Testis (tissue), 3 donors: Measurements from ENCODE around the gene SEMA4G. TPM values are rescaled to one million over a fixed set of nuclear protein-coding genes. Genes with fewer than 3 reads are reported as not detected.

Source experiments
- DNase-seq: peaks from one replicate; pipeline ENCODE4 v3.0.0-alpha.2; 2019
- H3K27ac ChIP-seq, 2 donors: fragments of 200-600 bp; sonication (generic); one replicate each; pipeline ENCODE4 v1.5.1; 2019
- H3K27me3 ChIP-seq: fragments of 200-600 bp; sonication (generic); one replicate; pipeline ENCODE4 v1.5.1; 2019
- H3K36me3 ChIP-seq: fragments of 200-600 bp; sonication (generic); one replicate; pipeline ENCODE4 v1.5.1; 2017; ENCODE audit warnings: low read depth; ENCODE audit errors: missing control alignments
- H3K4me1 ChIP-seq: fragments of 200-600 bp; sonication (generic); one replicate; pipeline ENCODE4 v1.5.1; 2019
- H3K4me3 ChIP-seq, 2 donors: fragments of 200-600 bp; sonication (generic); one replicate each; pipeline ENCODE4 v1.5.1; 2017 to 2019
- H3K9me3 ChIP-seq: fragments of 200-600 bp; sonication (generic); one replicate; pipeline ENCODE4 v1.5.1; 2017
- POLR2A ChIP-seq: fragments of 450-650 bp; IDR thresholded peaks from one replicate; pipeline ENCODE4 v1.6.1; 2017; ENCODE audit warnings: antibody characterized with exemption, mild to moderate bottlenecking, moderate library complexity
- WGBS, 2 donors: methylation state at CpG; one replicate each; pipeline ENCODE4 v1.1.5; 2018; 5-methylcytosine and 5-hydroxymethylcytosine counted together
- intact Hi-C: fragments of 100-400 bp; cut with DNase I; formaldehyde crosslinking; loops from one replicate; pipeline ENCODE4 v1.15.1; 2023; ENCODE audit warnings: low total_unique reads
- polyA plus RNA-seq: library from polyadenylated mRNA; stranded (reverse); fragments of 350-450 nt; fragmentation: Illumina TruSeq; extraction: RNeasy Lipid Tissue Mini Kit (QIAGEN cat#74804); gene quantifications from one replicate; pipeline ENCODE4 v1.2.3, GENCODE V29; 2014; ENCODE audit warnings: low read depth, low replicate concordance; ENCODE audit not compliant: insufficient read depth
- total RNA-seq, 2 donors: library from RNA; depleted of rRNA; stranded (reverse); fragments of >200 nt; gene quantifications; one replicate each; pipeline ENCODE4 v1.2.3, GENCODE V29; 2016
- TF ChIP-seq, protein P1 (sequence below), 3 experiments: fragments of 450-650 bp in 2 of 3; fragments of 200-600 bp in 1 of 3; sonication (generic) in 1 of 3; IDR thresholded peaks; one replicate each; pipeline ENCODE4 v1.5.1; 2016 to 2019; ENCODE audit warnings: antibody characterized with exemption in 3 of 3, mild to moderate bottlenecking in 2 of 3, moderate library complexity in 1 of 3

Gene SEMA4G
- total and polyA plus RNA-seq, 3 donors from 2014 or later: 4.8 to 7.2 (median 6.2) TPM

DNA sequence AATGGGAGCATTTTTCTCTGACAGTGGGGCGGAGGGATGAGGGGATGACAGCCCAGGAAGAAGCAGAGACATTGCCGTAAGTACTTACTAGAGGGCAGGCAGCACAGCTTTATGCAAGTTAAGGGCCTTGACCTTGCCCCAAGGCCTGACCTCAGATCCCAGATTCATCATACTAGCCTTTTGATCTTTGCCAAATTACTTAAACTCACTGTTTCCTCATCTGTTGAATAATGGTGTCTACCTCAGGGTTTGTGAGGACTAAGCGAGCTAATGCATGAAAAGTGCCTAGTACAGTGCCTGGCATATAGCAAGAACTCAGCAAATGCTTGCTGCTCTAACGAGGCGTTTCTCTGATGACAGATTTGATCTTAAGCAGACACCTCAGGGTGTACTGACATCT is 3.5 kb upstream of the SEMA4G start:
- H3K27ac ChIP-seq: no peak overlapping the region
- H3K27me3 ChIP-seq: no peaks in the 10 kb centered on the region

DNA sequence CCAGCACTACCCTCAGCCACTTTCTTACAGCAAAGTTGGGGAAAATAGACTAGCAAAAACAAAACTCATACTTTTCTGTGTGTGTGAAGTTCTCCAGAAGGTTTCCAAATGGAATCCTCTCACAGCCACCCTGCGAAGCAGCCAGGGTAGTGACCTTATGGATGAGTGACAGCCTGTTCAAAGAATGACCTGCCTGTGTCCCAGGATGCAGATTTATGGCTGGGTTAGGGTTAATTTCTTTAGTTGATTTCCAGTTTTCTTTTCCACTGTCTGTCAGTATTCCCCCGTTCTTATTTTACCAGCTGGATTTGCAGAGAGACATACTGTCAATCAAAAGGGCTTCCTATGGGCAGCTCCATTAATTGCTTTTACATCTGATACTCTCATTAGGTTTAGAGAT is 2.4 kb upstream of the SEMA4G start:
- Histone ChIP-seq H3K9me3 (no peaks in the 10 kb centered on the region), H3K4me3 (no peak overlapping the region), H3K4me1 (peaks cover 21% of the 10 kb centered on the region), H3K36me3 (no peaks in the 10 kb centered on the region), H3K27ac (no peak overlapping the region), H3K27me3 (no peaks in the 10 kb centered on the region)
- DNase-seq: no peak
- no peak for TF ChIP-seq POLR2A
- TF ChIP-seq, protein P1, sequence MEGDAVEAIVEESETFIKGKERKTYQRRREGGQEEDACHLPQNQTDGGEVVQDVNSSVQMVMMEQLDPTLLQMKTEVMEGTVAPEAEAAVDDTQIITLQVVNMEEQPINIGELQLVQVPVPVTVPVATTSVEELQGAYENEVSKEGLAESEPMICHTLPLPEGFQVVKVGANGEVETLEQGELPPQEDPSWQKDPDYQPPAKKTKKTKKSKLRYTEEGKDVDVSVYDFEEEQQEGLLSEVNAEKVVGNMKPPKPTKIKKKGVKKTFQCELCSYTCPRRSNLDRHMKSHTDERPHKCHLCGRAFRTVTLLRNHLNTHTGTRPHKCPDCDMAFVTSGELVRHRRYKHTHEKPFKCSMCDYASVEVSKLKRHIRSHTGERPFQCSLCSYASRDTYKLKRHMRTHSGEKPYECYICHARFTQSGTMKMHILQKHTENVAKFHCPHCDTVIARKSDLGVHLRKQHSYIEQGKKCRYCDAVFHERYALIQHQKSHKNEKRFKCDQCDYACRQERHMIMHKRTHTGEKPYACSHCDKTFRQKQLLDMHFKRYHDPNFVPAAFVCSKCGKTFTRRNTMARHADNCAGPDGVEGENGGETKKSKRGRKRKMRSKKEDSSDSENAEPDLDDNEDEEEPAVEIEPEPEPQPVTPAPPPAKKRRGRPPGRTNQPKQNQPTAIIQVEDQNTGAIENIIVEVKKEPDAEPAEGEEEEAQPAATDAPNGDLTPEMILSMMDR (IDR thresholded peaks at IDR 0.05): no peak
- intact Hi-C loops: no loop called here
- 75 to 87% methylated on average over 2 of the region's 2 CpGs for WGBS, 2 donors

More for the DNA sequence above, 3.5 kb upstream of the SEMA4G start:
- intact Hi-C loops: no loop called here
- H3K36me3 ChIP-seq: no peaks in the 10 kb centered on the region
- H3K9me3 ChIP-seq: no peaks in the 10 kb centered on the region
- TF ChIP-seq POLR2A: no peak
- TF ChIP-seq, protein P1 (IDR thresholded peaks at IDR 0.05): no peak
- no peak for DNase-seq
- 57 to 66% methylated on average over 5 of the region's 5 CpGs for WGBS, 2 donors
- H3K4me3 ChIP-seq: no peak overlapping the region
- H3K4me1 ChIP-seq: peaks cover 21% of the 10 kb centered on the region

DNA sequence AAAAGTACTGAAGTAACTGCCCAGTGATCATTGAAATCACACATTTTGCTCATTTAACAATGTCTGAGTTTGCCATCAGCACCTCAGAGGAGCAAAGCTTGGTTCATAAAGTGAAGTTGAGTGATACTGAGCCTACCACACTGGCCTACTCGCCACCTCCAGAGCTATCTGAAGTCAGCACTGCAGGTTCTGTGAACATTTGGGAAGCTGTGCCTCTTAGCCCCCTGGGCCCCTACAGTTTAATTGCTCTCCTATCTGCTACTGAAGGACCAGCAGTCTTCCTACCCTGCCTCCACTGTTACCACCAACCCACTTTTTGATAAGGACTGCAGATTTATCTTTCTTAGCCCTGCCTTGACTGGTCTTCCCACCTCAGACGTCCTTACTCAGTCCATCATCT is 2.0 kb upstream of the SEMA4G start:
- no peaks in the 10 kb centered on the region for H3K9me3 ChIP-seq
- H3K36me3 ChIP-seq: no peaks in the 10 kb centered on the region
- intact Hi-C loops: no loop called here
- H3K27me3 ChIP-seq: no peaks in the 10 kb centered on the region
- WGBS, 2 donors: 80 to 85% methylated on average over 2 of the region's 2 CpGs
- H3K4me1 ChIP-seq: peaks cover 21% of the 10 kb centered on the region
- TF ChIP-seq POLR2A: no peak
- TF ChIP-seq, protein P1 (IDR thresholded peaks at IDR 0.05): no peak
- no peak overlapping the region for H3K27ac ChIP-seq
- DNase-seq: no peak
- no peak overlapping the region for H3K4me3 ChIP-seq

DNA sequence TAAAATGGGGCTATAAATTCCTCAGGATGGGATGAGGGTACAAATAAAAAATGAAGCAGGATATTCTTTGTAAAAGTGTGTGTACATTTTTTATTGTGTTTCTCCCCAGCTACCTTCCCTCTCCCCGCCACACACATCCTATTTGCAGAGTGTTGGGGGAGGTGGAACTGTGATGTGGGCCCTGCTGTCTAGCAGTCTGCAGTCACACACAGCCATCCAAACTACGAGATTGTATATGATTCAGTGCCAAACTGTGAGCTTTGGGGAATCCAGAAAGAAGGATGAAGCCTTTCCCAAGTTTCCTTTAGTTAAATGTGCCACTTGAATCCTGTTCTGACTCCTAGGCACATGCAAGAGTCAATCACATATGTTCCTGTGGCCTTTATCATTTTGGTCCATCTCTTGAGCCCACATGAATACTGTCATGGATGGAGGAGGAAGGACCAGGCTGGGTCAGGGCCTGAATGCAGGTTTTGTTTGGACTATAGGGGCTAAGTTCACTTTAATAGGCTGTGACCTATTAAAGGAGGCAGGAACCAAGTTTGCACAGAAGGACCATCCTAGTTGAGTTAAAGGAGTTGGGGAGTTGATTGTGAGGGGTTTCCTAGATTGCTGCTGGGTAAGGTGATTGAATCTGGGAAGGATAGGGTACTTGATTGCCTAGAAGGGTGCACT is 1.1 kb upstream of the SEMA4G start:
- Histone ChIP-seq H3K9me3 (no peaks in the 10 kb centered on the region), H3K27me3 (no peaks in the 10 kb centered on the region), H3K27ac (no peak overlapping the region), H3K36me3 (no peaks in the 10 kb centered on the region), H3K4me1 (peaks cover 21% of the 10 kb centered on the region), H3K4me3 (no peak overlapping the region)
- no peak for DNase-seq
- intact Hi-C loops: no loop called here
- TF ChIP-seq POLR2A: no peak
- TF ChIP-seq, protein P1 (IDR thresholded peaks at IDR 0.05): no peak
- 81 to 92% methylated on average over 2 of the region's 2 CpGs for WGBS, 2 donors

DNA sequence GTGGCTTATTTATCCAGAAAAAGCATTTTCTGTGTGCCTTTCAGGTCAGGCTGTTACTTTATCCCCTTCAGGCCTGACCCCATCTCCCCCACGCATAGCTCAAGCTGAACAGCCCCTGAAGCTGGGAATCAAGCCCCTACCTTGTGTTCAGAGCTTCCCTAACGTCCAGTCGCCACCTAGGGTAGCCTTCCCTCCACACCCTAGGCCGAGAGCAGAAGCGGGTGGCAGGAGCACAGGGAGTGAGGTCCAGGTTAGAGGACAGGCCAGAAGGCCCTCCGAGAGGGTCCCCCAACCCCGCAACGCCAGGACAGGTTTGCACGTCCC is 479 bp upstream of the SEMA4G start:
- Histone ChIP-seq H3K27ac (no peak overlapping the region), H3K4me1 (peaks cover 21% of the 10 kb centered on the region), H3K27me3 (no peaks in the 10 kb centered on the region), H3K9me3 (no peaks in the 10 kb centered on the region), H3K4me3 (peak overlapping the region; percentile 52 to 63), H3K36me3 (no peaks in the 10 kb centered on the region)
- intact Hi-C loops: no loop called here
- WGBS, 2 donors: 21 to 25% methylated on average over 7 to 9 of the region's 9 CpGs
- TF ChIP-seq, protein P1 (IDR thresholded peaks at IDR 0.05): no peak
- TF ChIP-seq POLR2A: no peak
- DNase-seq: no peak
